Activated CD4-positive, alpha-beta T cell treated with anti-CD3 and anti-CD28 coated beads for 48 hours (primary cell): Measurements from ENCODE around the gene KRTAP10-4.
"Not testable (repeated sequence)": the region's sequence is repeated elsewhere in the genome, so short reads cannot be mapped to it uniquely, and the experiment has no call there.

Experiments used
- DNase-seq: peaks from one replicate; pipeline ENCODE4 v3.0.0-alpha.2; 2020

Gene KRTAP10-4

DNA sequence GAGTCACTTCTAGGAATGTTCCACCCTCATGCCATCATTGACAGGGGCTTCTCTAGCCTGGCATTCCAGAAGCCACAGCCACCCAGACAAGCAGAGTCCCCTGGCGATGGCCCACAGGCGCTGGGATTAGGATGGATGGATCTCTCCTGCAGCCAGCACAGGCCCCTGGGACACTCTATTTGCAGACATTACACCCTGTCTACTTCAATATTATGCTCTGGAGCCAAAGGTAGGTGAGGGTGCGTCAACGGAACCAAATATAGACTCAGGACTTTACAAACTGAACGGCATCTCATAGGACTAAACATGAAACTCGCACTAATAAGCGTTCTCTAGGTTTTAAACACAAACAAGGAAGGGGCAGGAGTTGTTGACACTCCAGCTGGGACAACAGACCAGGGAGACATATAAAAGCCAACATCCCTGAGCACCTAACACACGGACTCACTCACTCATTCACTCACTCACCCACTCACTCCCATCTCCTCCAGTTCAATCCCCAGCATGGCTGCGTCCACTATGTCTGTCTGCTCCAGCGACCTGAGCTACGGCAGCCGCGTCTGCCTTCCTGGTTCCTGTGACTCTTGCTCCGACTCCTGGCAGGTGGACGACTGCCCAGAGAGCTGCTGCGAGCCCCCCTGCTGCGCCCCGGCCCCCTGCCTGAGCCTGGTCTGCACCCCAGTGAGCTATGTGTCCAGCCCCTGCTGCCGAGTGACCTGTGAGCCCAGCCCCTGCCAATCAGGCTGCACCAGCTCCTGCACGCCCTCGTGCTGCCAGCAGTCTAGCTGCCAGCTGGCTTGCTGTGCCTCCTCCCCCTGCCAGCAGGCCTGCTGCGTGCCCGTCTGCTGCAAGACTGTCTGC, 26.8 kb downstream of the KRTAP10-4 start, which contains the start of gene KRTAP10-7:
Gene KRTAP10-7 (plus strand): TSS at position 480 of the 861 bp plus-strand sequence. CDS start 25 bp downstream, at position 505.
- not testable (repeated sequence) for DNase-seq

DNA sequence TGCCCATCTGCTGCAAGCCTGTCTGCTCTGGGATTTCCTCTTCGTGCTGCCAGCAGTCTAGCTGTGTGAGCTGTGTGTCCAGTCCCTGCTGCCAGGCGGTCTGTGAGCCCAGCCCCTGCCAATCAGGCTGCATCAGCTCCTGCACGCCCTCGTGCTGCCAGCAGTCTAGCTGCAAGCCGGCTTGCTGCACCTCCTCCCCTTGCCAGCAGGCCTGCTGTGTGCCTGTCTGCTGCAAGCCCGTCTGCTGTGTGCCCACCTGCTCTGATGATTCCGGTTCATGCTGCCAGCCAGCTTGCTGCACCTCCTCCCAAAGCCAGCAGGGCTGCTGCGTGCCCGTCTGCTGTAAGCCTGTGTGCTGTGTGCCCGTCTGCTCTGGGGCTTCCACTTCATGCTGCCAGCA, 27.6 kb downstream of the KRTAP10-4 start:
- not testable (repeated sequence) for DNase-seq

DNA sequence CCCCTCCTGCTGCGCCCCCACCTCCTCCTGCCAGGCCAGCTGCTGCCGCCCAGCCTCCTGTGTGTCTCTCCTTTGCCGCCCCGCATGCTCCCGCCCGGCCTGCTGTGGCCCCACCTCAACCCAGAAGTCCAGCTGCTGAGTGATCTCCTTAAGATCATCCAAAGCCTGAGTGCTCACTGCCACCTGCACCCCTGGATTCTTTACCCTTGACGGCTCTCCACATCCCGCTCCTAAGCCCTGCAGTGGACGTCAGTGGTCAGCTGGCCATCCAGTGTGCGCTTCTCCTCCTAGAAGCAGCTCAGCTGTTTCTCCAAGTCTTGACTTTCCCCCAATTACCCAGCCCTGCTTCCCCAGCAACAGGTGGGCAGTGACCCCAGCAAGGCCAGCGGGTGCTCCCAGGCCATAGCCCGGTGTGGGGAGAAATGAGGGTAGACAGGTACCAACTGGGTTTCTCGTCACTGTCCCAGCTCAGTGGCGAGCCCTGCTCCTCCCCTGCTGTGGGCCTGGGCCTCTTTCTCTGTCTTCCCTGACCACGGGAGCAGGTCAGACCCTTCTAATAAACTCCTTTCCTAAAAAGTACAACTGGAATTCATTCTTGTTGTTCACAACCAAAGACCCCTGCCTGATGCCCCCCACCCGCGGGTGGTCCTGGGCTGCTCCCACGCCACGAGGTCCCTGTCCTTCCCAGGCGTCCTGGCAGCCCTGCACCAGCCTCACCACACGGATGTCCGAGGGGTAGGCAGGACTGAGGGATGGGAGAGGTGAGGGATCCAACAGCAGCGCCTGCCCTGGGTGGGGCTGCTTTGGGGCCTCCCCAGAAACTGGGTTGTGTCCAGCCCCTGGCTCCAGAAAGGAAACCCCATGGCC, 28.3 kb downstream of the KRTAP10-4 start:
- no peak for DNase-seq

DNA sequence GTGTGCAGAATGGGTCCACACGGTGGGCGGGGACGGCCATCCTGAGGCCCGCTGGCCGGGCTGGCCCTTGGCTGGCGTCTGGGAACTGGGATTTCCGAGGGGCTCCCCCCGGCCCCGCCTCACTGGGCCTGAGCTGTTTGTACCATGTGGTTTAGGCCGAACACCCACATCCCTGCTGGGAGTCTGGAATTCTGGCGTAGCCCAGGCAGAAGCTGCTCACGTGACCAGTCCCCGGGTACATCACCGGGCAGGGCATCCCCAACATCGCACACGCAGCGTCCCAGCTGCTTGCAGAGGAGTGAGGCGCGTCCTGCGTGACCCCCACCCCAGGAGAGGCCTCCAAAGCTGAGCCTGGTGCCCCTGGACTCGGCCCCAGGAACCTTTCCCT, 28.9 kb downstream of the KRTAP10-4 start:
- no peak for DNase-seq

DNA sequence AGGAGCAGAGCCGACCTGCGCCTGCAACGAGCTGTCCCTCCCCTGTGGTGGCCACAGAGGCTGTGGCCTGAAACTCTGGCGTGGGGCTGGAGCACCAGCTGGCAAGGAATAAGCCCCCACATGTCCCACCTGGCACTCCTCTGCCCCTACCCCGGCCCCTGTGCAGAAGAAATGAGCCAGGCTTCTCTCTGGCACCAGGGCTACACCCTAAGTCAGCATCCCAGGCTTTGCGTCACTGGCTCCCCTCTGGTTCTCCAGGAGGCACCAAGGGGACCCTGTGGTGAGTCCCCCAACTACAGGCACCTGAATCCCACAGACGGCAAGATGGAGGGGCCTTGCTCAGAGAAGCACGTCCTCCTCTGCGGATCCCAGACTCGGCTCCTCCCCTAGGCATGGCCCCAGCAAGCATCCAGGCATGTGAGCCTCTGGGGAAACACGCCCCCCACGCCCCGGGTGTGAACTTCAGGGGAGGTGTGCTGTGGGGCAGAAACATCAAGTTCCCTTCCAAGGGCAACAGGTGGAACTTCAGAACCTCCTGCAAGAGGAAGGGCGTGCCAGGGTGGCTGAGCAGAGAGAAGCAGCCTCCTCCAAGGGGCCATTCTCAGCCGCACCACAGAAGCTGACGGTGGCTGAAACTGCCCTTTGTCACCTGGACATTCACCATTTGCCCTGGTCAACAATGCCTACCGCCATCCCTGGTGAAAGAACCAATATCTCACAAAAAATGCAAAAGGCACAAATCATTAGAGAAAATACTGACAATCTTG, 29.8 kb downstream of the KRTAP10-4 start:
- DNase-seq = no peak

DNA sequence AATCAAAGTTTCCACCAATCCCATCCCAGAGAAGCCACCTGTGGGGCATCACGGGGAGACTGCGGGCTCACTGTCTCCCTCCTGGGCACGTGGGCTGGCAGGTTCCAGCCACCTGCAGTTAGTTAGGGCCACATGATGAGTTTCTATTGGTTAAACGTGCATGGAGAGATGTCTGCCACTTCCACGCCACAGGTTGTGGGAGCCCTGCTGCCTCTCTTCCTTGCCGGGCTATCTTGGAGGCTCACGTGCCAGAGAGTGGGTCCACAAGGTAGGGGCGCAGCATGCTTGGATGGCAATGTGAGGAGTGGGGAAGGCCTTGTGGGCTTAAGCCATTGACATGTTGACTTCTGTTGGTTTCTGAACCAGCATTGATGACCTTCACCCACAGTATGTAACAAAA, 30.4 kb downstream of the KRTAP10-4 start:
- DNase-seq = no peak

DNA sequence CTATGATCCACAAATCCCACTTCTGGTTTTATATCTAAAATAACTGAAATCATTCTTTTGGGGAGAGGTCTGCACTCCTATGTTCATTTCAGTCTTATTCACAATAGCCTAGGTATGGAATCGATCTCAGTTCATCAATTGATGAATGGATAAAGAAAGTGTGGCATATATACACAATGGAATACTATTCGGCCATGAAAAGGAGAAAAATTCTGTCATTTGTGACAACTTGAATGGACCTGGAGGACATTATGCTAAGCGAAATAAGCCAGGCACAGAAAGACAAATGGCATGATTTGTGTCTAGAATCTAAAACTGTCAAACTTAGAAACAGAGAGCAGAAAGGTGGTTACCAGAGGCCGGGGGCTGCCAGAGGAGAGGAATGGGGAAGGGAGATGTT, 33.0 kb downstream of the KRTAP10-4 start:
- no peak for DNase-seq

DNA sequence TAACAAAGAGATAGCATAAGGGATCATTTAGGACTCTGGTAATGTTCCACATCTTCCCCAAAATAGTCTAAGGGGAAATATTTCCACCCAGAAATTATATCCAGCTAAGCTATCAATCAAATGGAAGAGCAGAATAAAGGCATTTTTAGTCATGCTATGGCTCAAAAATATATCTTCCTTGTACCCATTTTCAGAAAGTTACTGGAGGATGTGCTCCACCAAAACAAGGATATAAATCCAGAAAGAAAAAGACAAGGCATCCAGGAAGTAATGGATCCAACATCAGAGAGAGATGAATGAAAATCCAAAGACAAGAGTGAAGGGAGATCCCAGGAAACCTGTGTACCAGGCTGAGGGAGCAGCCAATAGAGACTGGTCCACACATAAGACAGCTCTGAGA, 35.7 kb downstream of the KRTAP10-4 start:
- no peak for DNase-seq

DNA sequence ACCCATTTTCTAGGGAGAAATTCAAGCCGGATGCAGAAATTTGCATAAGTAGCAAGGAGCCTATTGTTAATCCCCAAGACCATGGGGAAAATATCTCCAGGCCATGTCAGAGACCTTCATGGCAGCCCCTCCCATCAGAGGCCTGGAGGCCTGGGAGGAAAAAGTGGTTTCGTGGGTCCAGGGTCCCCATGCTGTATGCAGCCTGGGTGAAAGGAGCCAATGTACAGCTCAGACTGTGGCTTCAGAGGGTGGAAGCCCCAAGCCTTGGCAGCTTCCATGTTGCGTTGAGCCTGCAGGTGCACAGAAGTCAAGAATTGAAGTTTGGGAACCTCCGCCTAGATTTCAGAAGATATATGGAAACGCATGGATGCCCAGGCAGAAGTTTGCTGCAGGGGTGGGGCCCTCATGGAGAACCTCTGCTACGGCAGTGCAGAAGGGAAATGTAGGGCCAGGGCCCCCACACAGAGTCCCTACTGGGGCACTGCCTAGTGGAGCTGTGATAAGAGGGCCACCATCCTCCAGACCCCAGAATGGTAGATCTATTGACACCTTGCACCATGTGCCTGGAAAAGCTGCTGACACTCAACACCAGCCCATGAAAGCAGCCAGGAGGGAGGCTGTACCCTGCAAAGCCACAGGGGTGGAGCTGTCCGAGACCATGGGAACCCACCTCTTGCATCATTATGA, 36.8 kb downstream of the KRTAP10-4 start:
- not testable (repeated sequence) for DNase-seq

DNA sequence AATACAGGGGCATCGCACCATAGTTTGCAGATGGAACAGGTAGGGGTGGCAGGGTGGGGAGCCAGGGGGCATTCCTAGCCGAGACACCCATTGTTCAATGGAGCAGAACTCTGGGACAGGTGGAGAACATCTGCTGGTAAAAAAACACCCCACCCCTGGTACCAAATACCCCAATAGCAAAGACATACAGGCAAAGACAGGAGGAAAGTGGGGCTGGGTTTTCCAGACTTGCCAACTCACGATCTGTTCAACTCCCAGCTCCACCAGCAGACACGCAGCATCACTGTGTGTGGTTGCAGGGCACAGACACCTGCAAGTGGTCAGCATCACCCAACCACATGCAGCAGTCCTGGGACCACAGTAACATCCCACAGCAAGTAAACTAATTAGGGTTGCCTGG, 38.0 kb downstream of the KRTAP10-4 start:
- no peak for DNase-seq

DNA sequence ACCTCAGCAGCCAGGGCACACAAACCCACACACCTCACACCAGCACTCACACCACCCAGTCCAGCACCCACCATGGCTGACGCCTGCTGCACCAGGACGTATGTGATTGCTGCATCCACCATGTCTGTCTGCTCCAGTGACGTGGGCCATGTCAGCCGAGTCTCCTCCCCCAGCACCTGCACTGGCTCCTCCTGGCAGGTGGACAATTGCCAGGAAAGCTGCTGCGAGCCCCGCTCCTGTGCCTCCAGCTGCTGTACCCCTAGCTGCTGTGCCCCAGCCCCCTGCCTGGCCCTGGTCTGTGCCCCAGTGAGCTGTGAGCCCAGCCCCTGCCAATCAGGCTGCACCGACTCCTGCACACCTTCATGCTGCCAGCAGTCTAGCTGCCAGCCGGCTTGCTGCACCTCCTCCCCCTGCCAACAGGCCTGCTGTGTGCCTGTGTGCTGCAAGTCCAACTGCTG, 38.5 kb downstream of the KRTAP10-4 start, which contains the start of gene KRTAP10-8:
Gene KRTAP10-8 (plus strand): TSS at position 51 of the 458 bp plus-strand sequence. CDS start 22 bp downstream, at position 73.
- no peak for DNase-seq

DNA sequence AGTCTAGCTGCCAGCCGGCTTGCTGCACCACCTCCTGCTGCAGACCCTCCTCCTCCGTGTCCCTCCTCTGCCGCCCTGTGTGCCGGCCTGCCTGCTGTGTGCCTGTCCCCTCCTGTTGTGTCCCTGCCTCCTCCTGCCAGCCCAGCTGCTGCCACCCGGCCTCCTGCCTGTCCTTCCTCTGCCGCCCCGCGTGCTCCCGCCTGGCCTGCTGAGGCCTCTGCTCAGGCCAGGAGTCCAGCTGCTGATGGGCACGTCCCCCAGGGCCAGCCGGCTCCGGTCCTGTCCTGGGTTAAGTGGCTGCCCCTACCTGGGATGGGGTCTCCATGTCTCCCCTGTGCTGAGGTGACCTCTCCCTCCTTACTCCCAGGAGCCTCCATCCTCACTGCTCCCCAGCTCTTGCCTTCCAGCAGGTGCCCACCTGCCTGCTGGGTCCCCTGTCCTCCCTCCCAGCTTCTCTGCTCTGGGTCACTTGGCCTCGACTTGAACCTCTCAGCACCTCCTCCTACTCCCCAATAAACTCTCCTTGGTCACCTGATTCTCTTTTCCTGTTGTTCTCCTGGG, 39.2 kb downstream of the KRTAP10-4 start:
- DNase-seq = no peak

DNA sequence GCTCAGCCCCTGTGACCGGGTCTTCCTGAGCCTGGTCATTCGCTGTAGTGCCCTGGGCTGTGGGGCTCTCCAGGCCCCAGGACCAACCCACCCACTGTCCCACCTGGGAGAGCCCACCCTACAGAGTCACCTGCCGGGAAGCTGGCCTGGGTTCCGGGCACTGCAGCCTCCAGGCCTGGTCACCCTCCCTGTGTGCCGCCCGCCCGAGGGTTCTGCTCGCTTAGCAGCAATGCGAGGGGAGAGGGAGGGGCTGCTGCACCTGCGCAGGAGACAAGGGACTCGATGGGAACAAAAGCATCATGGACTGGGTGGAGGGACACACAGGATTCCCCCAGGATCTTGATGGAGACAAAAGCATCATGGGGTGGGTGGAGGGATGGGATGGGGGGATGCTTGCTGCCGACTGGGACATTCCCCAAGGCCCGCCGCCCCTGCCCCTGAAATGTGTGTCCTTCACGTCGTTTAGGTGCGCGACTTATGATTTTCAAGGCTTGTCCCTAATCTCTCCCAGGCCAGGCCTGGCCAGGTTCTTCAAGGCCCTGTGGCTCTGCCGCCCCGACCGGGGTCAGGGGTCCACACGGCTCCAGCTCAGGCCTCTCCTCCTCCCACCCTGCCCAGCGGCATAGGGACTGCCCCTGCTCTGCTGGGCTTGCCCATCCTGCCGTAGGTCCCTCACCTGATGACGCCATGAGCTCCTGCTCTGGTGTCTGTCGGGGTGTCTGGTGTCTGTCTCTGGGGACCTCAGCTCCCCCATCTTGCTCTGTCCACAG, 40.0 kb downstream of the KRTAP10-4 start:
- DNase-seq = no peak

DNA sequence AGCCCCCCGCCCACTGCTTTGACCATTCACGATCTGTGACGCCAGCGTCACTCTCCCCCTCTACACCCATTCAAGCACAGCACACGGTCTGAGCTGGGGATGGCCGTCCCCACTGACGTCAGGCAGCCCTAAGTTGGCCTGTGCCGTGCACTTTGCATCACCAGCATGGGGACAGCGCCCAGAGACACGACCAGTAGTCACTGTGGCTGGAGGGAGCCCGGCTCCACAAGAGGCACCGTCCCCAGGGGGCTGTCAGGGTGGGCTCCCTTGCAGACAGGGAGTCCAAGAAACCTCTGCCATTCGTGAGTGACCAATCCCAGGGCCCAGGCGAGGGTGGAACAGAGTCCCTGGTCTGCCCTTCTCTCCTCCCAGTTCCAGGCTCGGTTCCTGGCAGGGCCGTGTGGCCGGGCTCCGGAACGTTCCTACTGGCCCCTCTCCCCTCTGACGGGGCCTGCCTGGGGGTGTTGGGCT, 40.7 kb downstream of the KRTAP10-4 start:
- no peak for DNase-seq

DNA sequence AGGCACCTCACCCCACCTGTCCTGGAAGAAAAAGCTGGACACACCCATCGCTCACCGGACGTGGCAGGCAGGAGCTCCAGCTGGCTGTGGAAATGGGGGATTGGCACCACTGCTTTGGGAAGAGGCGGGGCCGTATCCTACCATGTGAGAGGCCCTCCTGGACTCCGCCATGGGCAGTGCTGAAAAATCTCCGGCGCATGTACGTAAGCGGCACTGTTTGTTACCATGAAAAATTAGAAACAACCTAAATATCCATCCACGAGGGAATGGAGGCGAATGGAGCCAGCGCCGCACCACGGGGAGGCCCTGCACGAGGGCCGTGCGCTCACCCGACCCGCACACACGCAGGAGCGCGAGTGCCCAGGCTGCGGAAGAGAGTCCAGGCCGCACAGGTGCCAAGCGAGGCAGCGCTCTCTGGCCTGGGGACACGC, 41.4 kb downstream of the KRTAP10-4 start:
- DNase-seq = no peak

DNA sequence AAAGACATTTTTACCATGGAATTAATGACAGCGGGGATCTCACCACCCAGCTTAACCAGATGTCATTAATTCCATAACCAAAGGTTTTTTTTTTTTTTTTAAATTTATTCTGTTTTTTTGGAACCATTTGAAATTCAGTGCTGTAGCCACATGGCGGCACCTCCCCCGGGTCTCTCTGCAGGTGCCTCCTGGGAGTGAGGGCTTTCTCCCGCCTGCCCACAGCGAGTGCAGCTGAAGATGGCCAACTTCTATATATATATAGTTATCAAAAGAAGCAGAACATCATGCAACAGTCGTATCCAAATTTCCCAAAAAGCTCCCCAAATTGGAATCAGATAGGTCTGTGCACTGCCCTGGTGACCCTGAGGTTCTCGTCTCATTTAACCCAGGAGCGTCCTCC, 41.9 kb downstream of the KRTAP10-4 start:
- DNase-seq = no peak

DNA sequence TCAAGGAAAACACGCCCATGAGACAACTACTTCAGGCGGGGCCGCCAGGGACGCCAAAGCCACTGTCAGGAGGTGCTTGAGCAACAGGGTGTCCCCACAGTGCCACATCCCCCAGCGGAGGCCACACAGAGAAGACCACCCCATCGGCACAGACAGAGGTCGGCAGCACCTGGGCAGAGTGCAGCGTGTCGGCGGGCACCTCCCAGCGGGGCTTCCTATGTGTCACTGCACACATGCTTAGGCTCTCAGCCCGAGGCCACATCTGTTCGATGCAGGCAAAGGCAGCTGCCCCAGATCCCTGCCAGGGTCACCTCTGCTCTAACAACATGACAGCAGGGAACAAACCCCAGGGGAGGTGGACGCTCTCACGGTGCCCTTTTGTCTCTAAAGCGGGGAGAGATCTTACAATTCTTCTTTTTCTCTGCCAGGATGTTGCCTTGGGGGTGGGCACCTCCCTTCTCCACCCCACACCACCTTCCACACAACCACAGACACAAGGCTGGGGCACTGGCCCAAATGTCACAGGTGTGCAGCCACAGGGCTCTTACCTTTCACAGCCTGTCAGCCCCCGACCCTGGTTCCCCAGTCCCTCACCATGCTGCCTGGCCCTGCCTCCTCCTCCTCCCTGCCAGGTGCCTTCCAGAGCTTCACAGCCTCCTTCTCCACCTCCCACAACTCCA, 42.5 kb downstream of the KRTAP10-4 start:
- DNase-seq = no peak

DNA sequence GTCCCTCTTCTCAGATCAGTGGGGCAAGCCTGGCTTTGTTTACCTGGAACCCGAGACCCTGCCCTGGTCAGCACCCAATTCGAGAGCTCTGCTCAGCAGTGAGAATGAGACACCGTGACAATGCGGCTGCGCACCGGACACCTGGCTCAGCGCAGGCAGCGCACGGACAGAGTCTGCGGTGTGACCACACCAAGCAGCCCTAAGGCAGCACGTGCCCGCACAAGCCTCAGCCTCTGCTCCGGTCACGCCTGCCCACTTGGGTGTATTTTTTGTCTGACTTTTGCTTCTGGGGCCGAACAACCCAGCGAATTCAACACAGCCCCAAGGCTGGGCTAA, 43.0 kb downstream of the KRTAP10-4 start:
- no peak for DNase-seq

DNA sequence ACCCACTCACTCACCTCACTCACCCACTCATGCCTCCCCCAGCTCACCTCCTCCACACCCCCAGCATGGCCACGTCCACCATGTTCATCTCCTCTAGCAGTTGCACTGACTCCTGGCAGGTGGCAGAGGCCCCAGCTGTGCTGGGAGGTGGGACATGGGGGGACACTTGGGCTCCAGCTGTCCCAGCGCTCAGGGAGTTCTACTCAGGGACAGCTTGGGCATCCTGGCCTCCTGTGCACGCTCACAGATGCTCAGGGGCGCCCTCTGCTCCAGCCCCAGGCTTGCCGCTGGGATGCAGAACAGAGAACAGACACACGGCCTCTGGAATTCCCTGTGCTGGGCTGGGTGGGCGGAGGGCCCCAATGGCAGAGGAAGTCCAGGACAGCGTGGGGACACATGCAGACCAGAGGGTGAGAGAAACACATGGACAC, 43.6 kb downstream of the KRTAP10-4 start:
- no peak for DNase-seq

DNA sequence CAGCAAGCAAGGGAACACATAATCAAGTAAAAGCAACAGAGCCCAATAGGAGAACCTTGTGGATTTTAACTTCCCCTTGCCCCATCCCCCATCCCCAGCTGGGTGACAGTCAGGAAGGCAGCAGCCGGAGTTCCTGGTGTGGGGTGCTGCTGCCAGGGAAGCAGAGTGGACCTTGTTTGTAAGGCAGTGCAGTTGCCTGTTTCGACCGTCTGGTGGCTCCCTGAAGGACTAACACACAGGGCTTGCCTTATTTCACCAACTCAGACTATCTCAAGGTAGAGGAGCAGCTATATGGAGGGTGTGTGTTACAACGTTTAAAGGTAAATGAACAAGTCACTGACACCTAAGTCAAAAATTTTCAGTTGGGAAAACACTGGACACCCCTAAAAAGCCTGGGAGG, 45.0 kb downstream of the KRTAP10-4 start:
- peak; percentile 25 for DNase-seq
